Suprapubic skin (tissue), 4 donors: ENCODE results near the gene SWAP70. TPM values are rescaled to one million over a fixed set of nuclear protein-coding genes. Genes with fewer than 3 reads are reported as not detected.

Experiments used
- DNase-seq, 2 donors: peaks; one replicate each; pipeline ENCODE4 v3.0.0-alpha.2; 2019; ENCODE audit warnings: low spot score in 2 of 2
- H3K27ac ChIP-seq: fragments of 200-600 bp; sonication (generic); one replicate; pipeline ENCODE4 v1.5.1; 2019
- H3K27me3 ChIP-seq: fragments of 200-600 bp; sonication (generic); one replicate; pipeline ENCODE4 v1.5.1; 2019
- H3K36me3 ChIP-seq: fragments of 200-600 bp; sonication (generic); one replicate; pipeline ENCODE4 v1.5.1; 2019
- H3K4me1 ChIP-seq: fragments of 200-600 bp; sonication (generic); one replicate; pipeline ENCODE4 v1.5.1; 2019
- H3K4me3 ChIP-seq: fragments of 200-600 bp; sonication (generic); one replicate; pipeline ENCODE4 v1.5.1; 2019; ENCODE audit warnings: mild to moderate bottlenecking
- H3K9me3 ChIP-seq: fragments of 200-600 bp; sonication (generic); one replicate; pipeline ENCODE4 v1.5.1; 2019
- CTCF ChIP-seq, 2 donors: fragments of 200-600 bp in 1 of 2; fragments of 450-650 bp in 1 of 2; sonication (generic) in 1 of 2; IDR thresholded peaks; one replicate each; pipeline ENCODE4 v1.5.1; 2016 to 2019; ENCODE audit warnings: antibody characterized with exemption in 2 of 2, mild to moderate bottlenecking in 1 of 2, moderate library complexity in 1 of 2
- EP300 ChIP-seq: sonication (generic); formaldehyde crosslinking; IDR thresholded peaks from one replicate; pipeline ENCODE4 v1.6.1; 2017; ENCODE audit warnings: antibody characterized with exemption
- POLR2A ChIP-seq, 2 donors: fragments of 450-650 bp; IDR thresholded peaks; one replicate each; pipeline ENCODE4 v1.6.1; 2017; ENCODE audit warnings: antibody characterized with exemption in 2 of 2, mild to moderate bottlenecking in 2 of 2, moderate library complexity in 2 of 2
- POLR2AphosphoS5 ChIP-seq, 3 donors: sonication (generic); formaldehyde crosslinking; IDR thresholded peaks; one replicate each; pipeline ENCODE4 v1.6.1; 2017; ENCODE audit warnings: antibody characterized with exemption in 3 of 3
- WGBS: methylation state at CpG from one replicate; pipeline ENCODE4 v1.1.5; 2018; 5-methylcytosine and 5-hydroxymethylcytosine counted together
- total RNA-seq, 4 donors: library from RNA; depleted of rRNA; stranded (reverse); fragments of >200 nt; gene quantifications; one replicate each; pipeline ENCODE4 v1.1.0, GENCODE V29; 2016

SWAP70 gene
- total RNA-seq, 4 donors from 2014 or later = 27.6 to 64.9 (median 35.8) TPM

GRCh38 chr11:9789910-9790309, 126.0 kb downstream of the SWAP70 start:
- no peak for DNase-seq
- Histone ChIP-seq H3K4me1 (no peaks in the 10 kb centered on the region), H3K27me3 (no peaks in the 10 kb centered on the region), H3K36me3 (peaks cover 39% of the 10 kb centered on the region), H3K9me3 (no peaks in the 10 kb centered on the region), H3K27ac (no peak overlapping the region), H3K4me3 (no peak overlapping the region)
- 95% methylated on average over 3 of the region's 3 CpGs for WGBS
- TF ChIP-seq POLR2AphosphoS5 (IDR thresholded peaks at IDR 0.05) = no peak
- no peak for TF ChIP-seq POLR2A (IDR thresholded peaks at IDR 0.05)

GRCh38 chr11:9790703-9791102, 126.8 kb downstream of the SWAP70 start:
- H3K4me1 ChIP-seq = no peaks in the 10 kb centered on the region
- H3K27ac ChIP-seq = no peak overlapping the region
- no peak overlapping the region for H3K4me3 ChIP-seq
- 72% methylated on average over 3 of the region's 3 CpGs for WGBS
- no peak for DNase-seq
- peaks cover 32% of the 10 kb centered on the region for H3K36me3 ChIP-seq
- H3K27me3 ChIP-seq = no peaks in the 10 kb centered on the region
- no peaks in the 10 kb centered on the region for H3K9me3 ChIP-seq
- no peak for TF ChIP-seq POLR2A (IDR thresholded peaks at IDR 0.05)
- TF ChIP-seq EP300 = no peak
- no peak for TF ChIP-seq CTCF (IDR thresholded peaks at IDR 0.05)

GRCh38 chr11:9796266-9796665, 132.4 kb downstream of the SWAP70 start:
- no peak for DNase-seq
- Histone ChIP-seq H3K27me3 (no peaks in the 10 kb centered on the region), H3K36me3 (no peaks in the 10 kb centered on the region)

GRCh38 chr11:9796854-9797253, 133.0 kb downstream of the SWAP70 start:
- TF ChIP-seq POLR2AphosphoS5 (IDR thresholded peaks at IDR 0.05) (peak in 2 of 3 donors; percentile 27 to 74), EP300 (no peak)
- Histone ChIP-seq H3K9me3 (no peaks in the 10 kb centered on the region), H3K27me3 (no peaks in the 10 kb centered on the region), H3K27ac (peak overlapping the region; percentile 43), H3K4me1 (peaks cover 6% of the 10 kb centered on the region), H3K36me3 (no peaks in the 10 kb centered on the region), H3K4me3 (no peak overlapping the region)
- no peak for DNase-seq
- 58% methylated on average over 5 of the region's 5 CpGs for WGBS

More at GRCh38 chr11:9796266-9796665, 132.4 kb downstream of the SWAP70 start:
- no peak overlapping the region for H3K4me3 ChIP-seq
- H3K4me1 ChIP-seq = peaks cover under 1% of the 10 kb centered on the region
- no peaks in the 10 kb centered on the region for H3K9me3 ChIP-seq
- TF ChIP-seq POLR2AphosphoS5 (IDR thresholded peaks at IDR 0.05) = no peak
- H3K27ac ChIP-seq = peak overlapping the region; percentile 43

GRCh38 chr11:9797300-9797699, 133.4 kb downstream of the SWAP70 start:
- H3K36me3 ChIP-seq = no peaks in the 10 kb centered on the region
- peaks cover 10% of the 10 kb centered on the region for H3K4me1 ChIP-seq
- 90% methylated on average over 4 of the region's 4 CpGs for WGBS
- H3K9me3 ChIP-seq = no peaks in the 10 kb centered on the region
- no peak for TF ChIP-seq POLR2AphosphoS5 (IDR thresholded peaks at IDR 0.05)
- no peak for TF ChIP-seq EP300
- no peak for TF ChIP-seq POLR2A (IDR thresholded peaks at IDR 0.05)
- TF ChIP-seq CTCF (IDR thresholded peaks at IDR 0.05) = no peak
- DNase-seq = no peak
- no peak overlapping the region for H3K27ac ChIP-seq
- no peaks in the 10 kb centered on the region for H3K27me3 ChIP-seq
- H3K4me3 ChIP-seq = no peak overlapping the region

GRCh38 chr11:9799886-9800285, 136.0 kb downstream of the SWAP70 start:
- no peak for DNase-seq
- Histone ChIP-seq H3K27me3 (no peaks in the 10 kb centered on the region), H3K4me3 (no peak overlapping the region), H3K27ac (no peak overlapping the region), H3K9me3 (no peaks in the 10 kb centered on the region), H3K36me3 (no peaks in the 10 kb centered on the region), H3K4me1 (peaks cover 27% of the 10 kb centered on the region)
- TF ChIP-seq POLR2AphosphoS5 (IDR thresholded peaks at IDR 0.05) (no peak), POLR2A (IDR thresholded peaks at IDR 0.05) (no peak), EP300 (no peak), CTCF (IDR thresholded peaks at IDR 0.05) (no peak)
- 78% methylated on average over 3 of the region's 3 CpGs for WGBS

GRCh38 chr11:9802291-9802861, 138.5 kb downstream of the SWAP70 start:
- Histone ChIP-seq H3K27ac (peak overlapping the region; percentile 57), H3K4me1 (peaks cover 27% of the 10 kb centered on the region), H3K36me3 (peaks cover 6% of the 10 kb centered on the region), H3K4me3 (no peak overlapping the region), H3K27me3 (no peaks in the 10 kb centered on the region), H3K9me3 (no peaks in the 10 kb centered on the region)
- DNase-seq = no peak
- WGBS = 35% methylated on average over 3 of the region's 3 CpGs
- TF ChIP-seq POLR2AphosphoS5 (IDR thresholded peaks at IDR 0.05) (peak in 1 of 3 donors; percentile 77), CTCF (IDR thresholded peaks at IDR 0.05) (no peak)
